Measurements from ENCODE around the gene P4HA1. TPM values are rescaled to one million over a fixed set of nuclear protein-coding genes. Genes with fewer than 3 reads are reported as not detected.

The P4HA1 gene
- total and polyA plus RNA-seq, 10 donors = 5.3 to 74.1 (median 28.0) TPM

DNA sequence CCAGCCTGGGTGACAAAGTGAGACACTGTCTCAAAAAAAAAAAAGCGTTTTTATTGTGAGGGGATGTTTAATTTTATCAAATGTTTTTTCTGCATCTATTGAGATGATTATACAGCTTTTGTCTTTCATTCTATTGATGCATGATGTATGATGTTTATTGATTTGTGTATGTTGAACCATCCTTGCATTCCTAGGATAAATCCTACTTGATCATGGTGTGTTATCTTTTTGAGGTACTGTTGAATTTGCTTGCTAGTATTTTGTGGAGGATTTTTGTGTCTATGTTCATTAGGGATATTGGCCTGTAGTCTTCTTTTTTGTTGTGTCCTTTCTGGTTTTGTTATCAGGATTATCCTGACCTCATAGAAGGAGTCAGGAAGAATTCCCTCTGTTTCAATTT lies 119.8 kb downstream of the P4HA1 start:
- H3K9me3 ChIP-seq = peaks cover 14 to 76% (median 60%) of the 10 kb centered on the region in 8 donors
- no peak for TF ChIP-seq POLR2AphosphoS5 (IDR thresholded peaks at IDR 0.05)
- TF ChIP-seq POLR2A (IDR thresholded peaks at IDR 0.05) = no peak
- TF ChIP-seq, protein P1, sequence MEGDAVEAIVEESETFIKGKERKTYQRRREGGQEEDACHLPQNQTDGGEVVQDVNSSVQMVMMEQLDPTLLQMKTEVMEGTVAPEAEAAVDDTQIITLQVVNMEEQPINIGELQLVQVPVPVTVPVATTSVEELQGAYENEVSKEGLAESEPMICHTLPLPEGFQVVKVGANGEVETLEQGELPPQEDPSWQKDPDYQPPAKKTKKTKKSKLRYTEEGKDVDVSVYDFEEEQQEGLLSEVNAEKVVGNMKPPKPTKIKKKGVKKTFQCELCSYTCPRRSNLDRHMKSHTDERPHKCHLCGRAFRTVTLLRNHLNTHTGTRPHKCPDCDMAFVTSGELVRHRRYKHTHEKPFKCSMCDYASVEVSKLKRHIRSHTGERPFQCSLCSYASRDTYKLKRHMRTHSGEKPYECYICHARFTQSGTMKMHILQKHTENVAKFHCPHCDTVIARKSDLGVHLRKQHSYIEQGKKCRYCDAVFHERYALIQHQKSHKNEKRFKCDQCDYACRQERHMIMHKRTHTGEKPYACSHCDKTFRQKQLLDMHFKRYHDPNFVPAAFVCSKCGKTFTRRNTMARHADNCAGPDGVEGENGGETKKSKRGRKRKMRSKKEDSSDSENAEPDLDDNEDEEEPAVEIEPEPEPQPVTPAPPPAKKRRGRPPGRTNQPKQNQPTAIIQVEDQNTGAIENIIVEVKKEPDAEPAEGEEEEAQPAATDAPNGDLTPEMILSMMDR (IDR thresholded peaks at IDR 0.05 in 8 of 11, conservative IDR thresholded peaks at IDR 0.05 in 3 of 11) = no peak
- no peaks in the 10 kb centered on the region for H3K4me1 ChIP-seq
- H3K4me3 ChIP-seq = no peak overlapping the region
- no peak for DNase-seq
- H3K27me3 ChIP-seq (replicated peaks in 1 of 7) = peaks cover 0 to 13% (median 0%) of the 10 kb centered on the region in 7 donors
- intact Hi-C loops (cut with DNase I; ENCODE audit: low total_unique reads) = no loop called here
- no peaks in the 10 kb centered on the region for H3K36me3 ChIP-seq
- 94 to 100% (median 95%) methylated on average over 1 of the region's 1 CpG for WGBS, 5 donors
- no peak overlapping the region for H3K27ac ChIP-seq

Small RNAs within 50 kb of the gene (small RNA-seq; reads per million reads assigned to genes)
- gene RF00019 = 0 reads per million in 4 donors
- 1.2 to 5.6 (median 1.8) reads per million in 4 donors for gene SNORA11F

Other genes starting within 250 kb of the P4HA1 start
- gene OIT3, start 203.1 kb downstream of the P4HA1 start, total RNA-seq = 10 to 100 TPM in 6 of 7 donors, 1 to 10 TPM in 1; 5.4 to 90.9 (median 36.8) TPM
- gene OIT3, start 203.1 kb downstream of the P4HA1 start, polyA plus RNA-seq = 1 to 10 TPM in 2 of 3 donors, under 1 TPM in 1; 0.33 to 4.6 (median 3.8) TPM
- not detected for gene PLA2G12B, start 142.1 kb downstream of the P4HA1 start, total RNA-seq
- gene PLA2G12B, start 142.1 kb downstream of the P4HA1 start, polyA plus RNA-seq = under 1 TPM in 1 of 3 donors, not detected in 2; 0.05 TPM
- 1 to 10 TPM; 1.4 to 3.3 (median 2.2) TPM for gene NUDT13, start 13.6 kb upstream of the P4HA1 start, total RNA-seq
- 1 to 10 TPM; 1.9 to 3.1 (median 2.7) TPM for gene NUDT13, start 13.6 kb upstream of the P4HA1 start, polyA plus RNA-seq
- gene ECD, start 71.1 kb upstream of the P4HA1 start, total RNA-seq = 10 to 100 TPM; 24.9 to 37.8 (median 32.1) TPM
- 1 to 10 TPM; 7.3 to 9.8 (median 9.2) TPM for gene ECD, start 71.1 kb upstream of the P4HA1 start, polyA plus RNA-seq
- 10 to 100 TPM; 13.5 to 24.5 (median 18.6) TPM for gene FAM149B1, start 71.3 kb upstream of the P4HA1 start, total RNA-seq
- 10 to 100 TPM; 11.9 to 13.4 (median 13.3) TPM for gene FAM149B1, start 71.3 kb upstream of the P4HA1 start, polyA plus RNA-seq
- 10 to 100 TPM; 13.3 to 34.8 (median 21.7) TPM for gene DNAJC9, start 150.4 kb upstream of the P4HA1 start, total RNA-seq
- gene DNAJC9, start 150.4 kb upstream of the P4HA1 start, polyA plus RNA-seq = 10 to 100 TPM; 12.1 to 21.1 (median 17.2) TPM
- 10 to 100 TPM; 33.2 to 63.2 (median 57.2) TPM for gene MRPS16, start 155.8 kb upstream of the P4HA1 start, total RNA-seq
- 10 to 100 TPM; 49.8 to 74.6 (median 64.6) TPM for gene MRPS16, start 155.8 kb upstream of the P4HA1 start, polyA plus RNA-seq

Data from spleen (tissue), 11 donors.